ENCODE results near the gene TARS3. TPM values are rescaled to one million over a fixed set of nuclear protein-coding genes. Genes with fewer than 3 reads are reported as not detected.
"Not testable (repeated sequence)": the region's sequence is repeated elsewhere in the genome, so short reads cannot be mapped to it uniquely, and the experiment has no call there.

Gene TARS3
- total and polyA plus RNA-seq, 3 donors from 2014 or later, result 10.3 to 40.2 (median 25.0) TPM

- Histone ChIP-seq H3K4me1 (peaks cover 5% of the 10 kb centered on the region), H3K27me3 (no peaks in the 10 kb centered on the region), H3K9me3 (no peaks in the 10 kb centered on the region), H3K27ac (no peak overlapping the region), H3K4me3 (no peak overlapping the region), H3K36me3 (ENCODE audit: low read depth, missing control alignments) (no peaks in the 10 kb centered on the region)
- intact Hi-C loops (cut with DNase I; ENCODE audit: low total_unique reads), result no loop called here
- TF ChIP-seq POLR2A (IDR thresholded peaks at IDR 0.05) (no peak), CTCF (IDR thresholded peaks at IDR 0.05) (no peak)
- WGBS, 2 donors, result 75 to 78% methylated on average over 6 of the region's 6 CpGs
- DNase-seq, result no peak
Observed at GRCh38 chr15:101637516-101637915, 86.8 kb downstream of the TARS3 start.

- DNase-seq, result no peak
- Histone ChIP-seq H3K27me3 (no peaks in the 10 kb centered on the region), H3K36me3 (ENCODE audit: low read depth, missing control alignments) (no peaks in the 10 kb centered on the region), H3K9me3 (no peaks in the 10 kb centered on the region), H3K4me3 (no peak overlapping the region), H3K27ac (no peak overlapping the region), H3K4me1 (peaks cover 5% of the 10 kb centered on the region)
- WGBS, 2 donors, result 66 to 73% methylated on average over 3 of the region's 3 CpGs
- no peak for TF ChIP-seq CTCF (IDR thresholded peaks at IDR 0.05)
- no peak for TF ChIP-seq POLR2A (IDR thresholded peaks at IDR 0.05)
- intact Hi-C loops (cut with DNase I; ENCODE audit: low total_unique reads), result no loop called here
Observed at GRCh38 chr15:101637038-101637437, 87.2 kb downstream of the TARS3 start.

GRCh38 chr15:101635944-101636727 lies 88.1 kb downstream of the TARS3 start:
- H3K36me3 ChIP-seq (ENCODE audit: low read depth, missing control alignments), result no peaks in the 10 kb centered on the region
- H3K4me3 ChIP-seq, result no peak overlapping the region
- H3K4me1 ChIP-seq, result peaks cover 5% of the 10 kb centered on the region
- H3K9me3 ChIP-seq, result no peaks in the 10 kb centered on the region
- H3K27ac ChIP-seq, result no peak overlapping the region
- no peaks in the 10 kb centered on the region for H3K27me3 ChIP-seq
- intact Hi-C loops (cut with DNase I; ENCODE audit: low total_unique reads), result no loop called here
- 86 to 87% methylated on average over 7 of the region's 7 CpGs for WGBS, 2 donors
- TF ChIP-seq POLR2A (IDR thresholded peaks at IDR 0.05) (no peak), CTCF (IDR thresholded peaks at IDR 0.05) (no peak)
- no peak for DNase-seq

- no peaks in the 10 kb centered on the region for H3K4me1 ChIP-seq
- no peaks in the 10 kb centered on the region for H3K9me3 ChIP-seq
- intact Hi-C loops (cut with DNase I; ENCODE audit: low total_unique reads), result no loop called here
- DNase-seq, result no peak
- TF ChIP-seq POLR2A (IDR thresholded peaks at IDR 0.05) (no peak), CTCF (IDR thresholded peaks at IDR 0.05) (no peak)
- no peak overlapping the region for H3K4me3 ChIP-seq
- H3K27me3 ChIP-seq, result no peaks in the 10 kb centered on the region
- H3K27ac ChIP-seq, result no peak overlapping the region
- no peaks in the 10 kb centered on the region for H3K36me3 ChIP-seq (ENCODE audit: low read depth, missing control alignments)
- WGBS, 2 donors, result 41 to 52% methylated on average over 3 of the region's 3 CpGs
Observed at GRCh38 chr15:101633356-101633755, 90.9 kb downstream of the TARS3 start.

GRCh38 chr15:101626729-101627128 lies 97.5 kb downstream of the TARS3 start:
- H3K9me3 ChIP-seq; H3K27me3 ChIP-seq; H3K4me3 ChIP-seq; H3K27ac ChIP-seq; H3K36me3 ChIP-seq (ENCODE audit: low read depth, missing control alignments); intact Hi-C loops (cut with DNase I; ENCODE audit: low total_unique reads); DNase-seq; H3K4me1 ChIP-seq: not testable (repeated sequence)
- WGBS, 2 donors, result 90 to 100% methylated on average over 4 to 15 of the region's 15 CpGs

Measured in testis (tissue), 3 donors.